Aorta (tissue), 5 donors: ENCODE data around the gene ELOVL1. TPM values are rescaled to one million over a fixed set of nuclear protein-coding genes. Genes with fewer than 3 reads are reported as not detected.
A peak's percentile ranks its signal among the peaks of the same experiment; 100 is the strongest.

Source experiments
- ATAC-seq: fragments of 200-7000 bp; cut with Tn5 transposase; one replicate; pipeline ENCODE4 v1.9.1; 2022; ENCODE audit warnings: moderate library complexity; ENCODE audit not compliant: low FRiP score
- DNase-seq, 2 donors: peaks; one replicate each; pipeline ENCODE4 v3.0.0-alpha.2; 2020
- H3K27ac ChIP-seq, 2 donors: one replicate each; pipeline ENCODE4 v1.5.1; 2013; ENCODE audit warnings: low read length in 2 of 2, mild to moderate bottlenecking in 2 of 2, moderate library complexity in 2 of 2, control low read depth in 1 of 2, inconsistent platforms in 1 of 2, low read depth in 1 of 2
- H3K27me3 ChIP-seq, 2 donors: one replicate each; pipeline ENCODE4 v1.6.1; 2013; ENCODE audit warnings: control low read depth in 1 of 2, low read length in 1 of 2, mild to moderate bottlenecking in 1 of 2, moderate library complexity in 1 of 2; ENCODE audit not compliant: insufficient read depth in 2 of 2, control insufficient read depth in 1 of 2
- H3K36me3 ChIP-seq, 2 donors: one replicate each; pipeline ENCODE4 v1.6.1; 2013; ENCODE audit warnings: control low read depth in 1 of 2, low read length in 1 of 2, mild to moderate bottlenecking in 1 of 2; ENCODE audit not compliant: insufficient read depth in 2 of 2, control insufficient read depth in 1 of 2
- H3K4me1 ChIP-seq, 2 donors: one replicate each; pipeline ENCODE4 v1.6.1; 2013; ENCODE audit warnings: low read length in 2 of 2, control low read depth in 1 of 2, mild to moderate bottlenecking in 1 of 2, moderate library complexity in 1 of 2; ENCODE audit not compliant: insufficient read depth in 2 of 2, control insufficient read depth in 1 of 2
- H3K4me3 ChIP-seq, 2 donors: one replicate each; pipeline ENCODE4 v1.5.1; 2013; ENCODE audit warnings: low read length in 2 of 2, control low read depth in 1 of 2, mild to moderate bottlenecking in 1 of 2
- H3K9me3 ChIP-seq: one replicate; pipeline ENCODE4 v1.6.1; 2013; ENCODE audit warnings: mild to moderate bottlenecking, low read length; ENCODE audit not compliant: control insufficient read depth
- WGBS, 2 donors: extraction: QIAGEN DNeasy Blood & Tissue Kit; methylation state at CpG; one replicate each; pipeline ENCODE4 v1.1.7; 2013; 5-methylcytosine and 5-hydroxymethylcytosine counted together
- intact Hi-C, 2 donors: fragments of 100-400 bp; cut with DNase I; formaldehyde crosslinking; loops; one replicate each; pipeline versions ENCODE4 v1.14.2 to v1.15.0; 2022
- polyA plus RNA-seq, 2 donors: library from polyadenylated mRNA; stranded (reverse); fragments of 200-250 nt; gene quantifications; one replicate each; pipeline ENCODE4 v1.2.3, GENCODE V29; 2013
- total RNA-seq, 2 donors: library from RNA; stranded (reverse); fragmentation: NEBNext Ultra II Directional; extraction: Animal tissue kit (Norgen Biotek cat#: 25700); gene quantifications; one replicate each; pipeline ENCODE4 v1.2.1, GENCODE V29; 2021
- donor health status: healthy with polysubstance abuse.
- donor health status: Bipolar disorder and iron deficiency.
- donor health status: DM: no; HTN: no; CAD: no.
- donor health status: DM: no; HTN: no; CAD: no.
- donor health status: DM: yes; HTN: yes; CAD: no.

ELOVL1 gene
- total and polyA plus RNA-seq, 4 donors: 27.8 to 60.5 (median 57.6) TPM

DNA sequence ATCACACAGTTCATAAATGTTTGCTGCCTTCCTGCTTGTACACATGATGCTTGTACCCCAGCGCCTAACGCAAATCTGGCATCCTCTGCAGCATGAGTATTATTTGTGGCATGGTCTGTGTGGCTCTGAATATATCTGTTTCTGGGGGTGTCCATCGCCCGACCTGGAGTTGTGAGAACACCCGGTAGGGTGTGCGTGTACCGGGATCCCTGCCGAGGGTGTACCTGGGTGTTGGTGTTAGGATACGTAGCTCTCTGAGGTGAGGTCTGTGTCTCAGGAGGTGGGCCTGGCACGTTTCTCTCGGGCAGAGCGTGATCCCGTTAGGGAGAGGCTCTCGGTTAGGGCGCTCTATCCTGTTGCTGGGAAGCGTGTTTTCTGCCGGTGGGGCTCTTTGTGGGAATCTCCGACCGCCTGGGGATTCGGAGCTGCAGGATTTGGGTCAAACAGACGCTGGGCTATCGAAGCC lies 19.4 kb downstream of the ELOVL1 start:
- H3K27me3 ChIP-seq: no peaks in the 10 kb centered on the region
- H3K36me3 ChIP-seq: no peaks in the 10 kb centered on the region
- 6 to 11% methylated on average over 22 of the region's 22 CpGs for WGBS, 2 donors
- intact Hi-C loops: no loop called here
- DNase-seq (no peak), ATAC-seq (peak; percentile 55)
- H3K9me3 ChIP-seq: no peaks in the 10 kb centered on the region
- peak overlapping the region in 1 of 2 donors; percentile 66 for H3K27ac ChIP-seq
- H3K4me1 ChIP-seq: no peaks in the 10 kb centered on the region
- H3K4me3 ChIP-seq: peak overlapping the region; percentile 10 to 31

DNA sequence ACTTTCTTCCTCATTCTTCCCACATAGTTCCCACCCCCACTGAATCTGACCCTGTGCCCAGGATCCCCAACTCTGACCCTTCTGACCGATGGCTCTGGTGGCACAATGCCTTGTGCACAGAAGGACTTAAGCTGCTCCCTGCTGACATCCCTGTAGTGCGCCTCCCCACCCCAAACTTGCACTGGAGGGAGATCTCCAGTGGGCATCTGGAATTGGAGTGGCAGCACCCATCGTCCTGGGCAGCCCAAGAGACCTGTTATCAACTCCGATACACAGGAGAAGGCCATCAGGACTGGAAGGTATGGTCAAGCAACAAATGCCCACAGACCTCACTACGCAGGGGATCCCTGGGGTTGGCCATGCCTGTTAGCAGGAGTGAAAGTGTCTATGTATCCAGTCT lies 21.2 kb downstream of the ELOVL1 start:
- H3K27ac ChIP-seq: no peak overlapping the region
- intact Hi-C loops: no loop called here
- H3K9me3 ChIP-seq: no peaks in the 10 kb centered on the region
- H3K36me3 ChIP-seq: no peaks in the 10 kb centered on the region
- H3K4me3 ChIP-seq: no peak overlapping the region
- peak in 1 of 2 donors; percentile 49 for DNase-seq
- H3K27me3 ChIP-seq: no peaks in the 10 kb centered on the region
- no peaks in the 10 kb centered on the region for H3K4me1 ChIP-seq
- 87% methylated on average over 5 of the region's 5 CpGs for WGBS, 2 donors
- ATAC-seq: no peak

DNA sequence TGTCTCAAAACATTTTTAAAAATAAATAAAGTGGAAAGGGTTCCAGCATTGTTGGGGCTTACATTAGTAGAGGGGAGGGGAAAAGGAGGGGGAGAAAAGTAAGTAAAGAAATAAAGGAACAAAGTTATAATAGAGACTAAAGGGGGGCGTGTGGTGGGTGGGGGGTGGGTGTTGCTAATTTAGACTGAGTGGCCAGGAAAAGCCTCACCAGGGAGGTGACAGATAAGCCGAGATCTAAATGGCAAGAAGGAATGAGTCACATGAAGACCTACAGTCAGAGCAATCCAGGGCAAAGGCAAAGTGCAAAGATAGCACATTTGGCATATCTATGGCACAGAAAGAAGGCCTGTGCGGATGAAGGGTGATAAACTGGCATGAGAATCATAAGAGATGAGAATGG lies 22.7 kb downstream of the ELOVL1 start:
- H3K4me1 ChIP-seq: no peaks in the 10 kb centered on the region
- H3K36me3 ChIP-seq: no peaks in the 10 kb centered on the region
- H3K4me3 ChIP-seq: no peak overlapping the region
- intact Hi-C loops: no loop called here
- DNase-seq: peak in 1 of 2 donors; percentile 2
- no peaks in the 10 kb centered on the region for H3K9me3 ChIP-seq
- no peaks in the 10 kb centered on the region for H3K27me3 ChIP-seq
- H3K27ac ChIP-seq: no peak overlapping the region
- ATAC-seq: no peak
- 46 to 50% methylated on average over 3 of the region's 3 CpGs for WGBS, 2 donors

DNA sequence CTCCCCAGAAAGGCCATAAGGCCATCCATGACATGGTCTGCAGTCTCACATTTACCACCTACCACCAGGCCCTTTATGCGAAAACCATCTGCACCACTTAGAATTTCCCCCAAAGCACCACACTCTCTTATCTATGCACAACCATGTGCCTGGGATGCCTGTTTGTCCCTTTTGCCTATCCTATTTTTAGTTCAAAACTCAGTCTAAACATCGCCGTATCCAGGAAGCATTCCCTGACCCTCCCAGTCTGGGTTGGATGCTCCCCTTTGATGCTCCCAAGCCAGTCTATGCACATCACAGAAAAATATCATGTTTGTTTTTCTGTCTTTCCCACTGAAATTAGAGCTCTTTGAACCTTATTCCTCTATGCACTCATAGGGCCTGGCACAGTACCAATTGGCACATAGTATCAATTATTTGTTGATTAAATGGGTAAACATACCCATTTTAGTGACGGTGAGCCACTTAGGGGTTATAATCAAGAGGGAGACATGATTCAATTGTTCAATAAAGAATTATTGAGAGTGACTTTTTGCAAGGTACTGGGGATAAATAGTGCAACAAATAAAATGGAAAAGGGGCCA lies 23.5 kb downstream of the ELOVL1 start:
- intact Hi-C loops: no loop called here
- Histone ChIP-seq H3K27ac (no peak overlapping the region), H3K4me3 (no peak overlapping the region), H3K4me1 (no peaks in the 10 kb centered on the region), H3K9me3 (no peaks in the 10 kb centered on the region), H3K36me3 (no peaks in the 10 kb centered on the region), H3K27me3 (no peaks in the 10 kb centered on the region)
- WGBS, 2 donors: 46 to 57% methylated on average over 4 of the region's 4 CpGs
- peak in 1 of 2 donors; percentile 0 for DNase-seq
- no peak for ATAC-seq

DNA sequence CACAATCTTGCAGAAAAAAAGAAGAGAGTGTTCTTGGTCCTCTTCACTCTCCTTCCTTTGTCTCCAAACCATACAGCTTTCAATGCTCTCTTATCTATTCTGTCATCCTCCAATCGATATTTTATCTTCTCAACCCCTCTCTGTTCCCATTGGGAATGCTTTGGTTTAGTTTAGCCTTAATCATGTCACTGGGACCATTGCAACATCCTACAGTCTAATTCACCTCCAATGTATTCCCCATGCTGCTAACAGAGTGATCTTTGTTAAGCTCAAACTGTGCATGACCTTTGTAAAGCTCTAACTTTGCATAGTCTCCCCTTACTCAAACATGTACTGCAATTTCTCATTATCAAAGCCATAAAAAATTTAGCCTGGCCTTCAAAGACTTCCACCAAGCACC lies 27.3 kb downstream of the ELOVL1 start:
- ATAC-seq: no peak
- Histone ChIP-seq H3K27ac (no peak overlapping the region), H3K36me3 (no peaks in the 10 kb centered on the region), H3K27me3 (no peaks in the 10 kb centered on the region), H3K4me1 (no peaks in the 10 kb centered on the region), H3K9me3 (no peaks in the 10 kb centered on the region), H3K4me3 (no peak overlapping the region)
- intact Hi-C loops: no loop called here
- WGBS, 2 donors: 73 to 79% methylated on average over 1 of the region's 1 CpG
- DNase-seq: no peak

DNA sequence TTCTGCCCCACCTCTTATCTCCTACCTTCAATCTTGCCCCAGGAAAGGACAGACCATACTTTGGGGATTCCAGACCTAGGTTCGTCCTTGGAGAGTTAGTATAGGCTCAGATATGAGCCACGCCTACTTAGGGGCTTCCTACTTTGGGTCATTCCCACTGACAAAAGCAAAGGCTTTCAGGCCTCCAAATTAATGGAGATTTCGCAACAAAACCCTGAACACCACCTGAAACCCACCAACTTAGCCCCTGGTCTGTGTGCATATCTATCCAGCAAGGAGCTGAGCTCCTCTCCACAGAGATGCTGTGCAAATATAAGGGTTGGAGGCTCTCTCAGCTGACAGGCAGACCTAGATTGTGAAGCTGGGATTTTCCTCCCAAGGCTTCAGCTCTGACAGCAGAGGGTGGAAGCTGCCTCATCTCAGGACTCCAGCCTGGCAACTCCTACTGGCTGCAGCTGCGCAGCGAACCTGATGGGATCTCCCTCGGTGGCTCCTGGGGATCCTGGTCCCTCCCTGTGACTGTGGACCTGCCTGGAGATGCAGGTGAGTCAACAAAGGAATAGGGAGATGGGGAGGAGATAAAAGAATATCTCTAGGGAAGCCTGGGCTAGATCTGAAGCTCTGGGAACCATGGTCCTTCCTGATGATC lies 28.1 kb downstream of the ELOVL1 start:
- no peak overlapping the region for H3K4me3 ChIP-seq
- DNase-seq (peak in 1 of 2 donors; percentile 41), ATAC-seq (no peak)
- no peak overlapping the region for H3K27ac ChIP-seq
- H3K36me3 ChIP-seq: no peaks in the 10 kb centered on the region
- intact Hi-C loops: no loop called here
- H3K4me1 ChIP-seq: no peaks in the 10 kb centered on the region
- 92 to 96% methylated on average over 6 of the region's 6 CpGs for WGBS, 2 donors
- no peaks in the 10 kb centered on the region for H3K27me3 ChIP-seq
- no peaks in the 10 kb centered on the region for H3K9me3 ChIP-seq

DNA sequence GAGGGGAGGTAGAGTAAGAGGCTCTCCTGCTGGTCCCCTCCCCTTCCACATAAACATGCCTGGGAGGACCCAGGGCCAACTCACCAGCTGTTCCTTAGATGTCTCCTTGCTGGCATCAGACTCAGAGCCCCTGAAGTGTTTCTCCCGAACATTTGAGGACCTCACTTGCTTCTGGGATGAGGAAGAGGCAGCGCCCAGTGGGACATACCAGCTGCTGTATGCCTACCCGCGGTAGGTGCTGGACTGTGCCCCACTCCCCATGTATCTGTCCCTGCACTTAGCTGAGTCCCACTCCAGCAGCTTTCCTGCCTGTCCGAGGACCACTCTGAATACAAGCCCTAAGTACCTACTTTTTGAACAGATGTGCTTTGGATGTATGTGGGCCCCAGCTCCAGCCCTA lies 29.8 kb downstream of the ELOVL1 start:
- no peaks in the 10 kb centered on the region for H3K36me3 ChIP-seq
- ATAC-seq (no peak), DNase-seq (peak in 1 of 2 donors; percentile 27)
- no peaks in the 10 kb centered on the region for H3K9me3 ChIP-seq
- no peaks in the 10 kb centered on the region for H3K27me3 ChIP-seq
- no peak overlapping the region for H3K4me3 ChIP-seq
- intact Hi-C loops: no loop called here
- WGBS, 2 donors: 85 to 87% methylated on average over 5 of the region's 5 CpGs
- no peak overlapping the region for H3K27ac ChIP-seq
- no peaks in the 10 kb centered on the region for H3K4me1 ChIP-seq

DNA sequence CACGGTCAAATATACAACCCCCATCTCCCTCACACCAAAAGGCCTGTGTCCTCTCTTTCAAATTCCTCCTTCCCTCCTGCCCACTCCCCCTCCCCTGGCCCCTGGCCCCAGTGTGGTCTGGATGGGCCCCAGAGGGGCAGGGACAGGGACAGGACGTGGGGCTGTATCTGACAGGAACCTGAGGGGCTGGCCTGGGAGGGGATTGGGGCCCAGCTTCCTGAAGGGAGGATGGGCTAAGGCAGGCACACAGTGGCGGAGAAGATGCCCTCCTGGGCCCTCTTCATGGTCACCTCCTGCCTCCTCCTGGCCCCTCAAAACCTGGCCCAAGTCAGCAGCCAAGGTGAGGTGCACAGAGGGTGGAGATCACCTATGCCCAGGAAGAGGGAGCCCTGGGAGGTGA lies 30.2 kb downstream of the ELOVL1 start, which contains the start of gene MPL:
Gene MPL (plus strand): TSS at position 231 of the 400 bp plus-strand sequence. CDS start 31 bp downstream, at position 262.
- ATAC-seq (no peak), DNase-seq (peak in 1 of 2 donors; percentile 53)
- WGBS, 2 donors: 82 to 83% methylated on average over 3 of the region's 3 CpGs
- Histone ChIP-seq H3K36me3 (no peaks in the 10 kb centered on the region), H3K9me3 (no peaks in the 10 kb centered on the region), H3K4me1 (no peaks in the 10 kb centered on the region), H3K27me3 (no peaks in the 10 kb centered on the region), H3K27ac (no peak within 1 kb of the TSS), H3K4me3 (no peak within 1 kb of the TSS)
- intact Hi-C loops: no loop called here
